Right lobe of liver (tissue), 6 donors: ENCODE measurements around the gene ANTXR1. TPM values are rescaled to one million over a fixed set of nuclear protein-coding genes. Genes with fewer than 3 reads are reported as not detected.

ENCODE experiments used
- ATAC-seq, 4 donors: fragments of 200-7000 bp; cut with Tn5 transposase; one replicate each; pipeline ENCODE4 v1.9.1; 2020; ENCODE audit warnings: mild to moderate bottlenecking in 4 of 4, moderate library complexity in 4 of 4
- DNase-seq, 3 donors: peaks; one replicate each; pipeline ENCODE4 v3.0.0-alpha.2; 2020
- H3K27ac ChIP-seq, 3 donors: fragments of 200-600 bp; one replicate each; pipeline ENCODE4 v1.8.0; 2022
- H3K27me3 ChIP-seq, 2 donors: fragments of 200-600 bp; one replicate each; pipeline ENCODE4 v1.8.0; 2022
- H3K36me3 ChIP-seq, 4 donors: fragments of 200-600 bp; sonication (generic) in 1 of 4; one replicate each; pipeline versions ENCODE4 v1.5.1 to v1.8.0; 2017 to 2022; ENCODE audit warnings: control low read depth in 1 of 4
- H3K4me1 ChIP-seq, 4 donors: fragments of 200-600 bp; sonication (generic) in 1 of 4; one replicate each; pipeline versions ENCODE4 v1.5.1 to v1.8.0; 2017 to 2022; ENCODE audit warnings: control low read depth in 1 of 4
- H3K4me3 ChIP-seq, 3 donors: fragments of 200-600 bp; one replicate each; pipeline ENCODE4 v1.8.0; 2022
- H3K9me3 ChIP-seq, 4 donors: fragments of 200-600 bp; sonication (generic) in 1 of 4; one replicate each; pipeline versions ENCODE4 v1.5.1 to v1.8.0; 2017 to 2022; ENCODE audit warnings: control low read depth in 1 of 4
- CTCF ChIP-seq, 4 donors: fragments of 200-600 bp in 3 of 4; fragments of 450-650 bp in 1 of 4; IDR thresholded peaks; one replicate each; pipeline versions ENCODE4 v1.5.1 to v1.8.0; 2016 to 2022; ENCODE audit warnings: antibody characterized with exemption in 4 of 4, mild to moderate bottlenecking in 2 of 4
- POLR2A ChIP-seq: fragments of 450-650 bp; IDR thresholded peaks from one replicate; pipeline ENCODE4 v1.6.1; 2017; ENCODE audit warnings: antibody characterized with exemption, mild to moderate bottlenecking
- whole genome bisulfite sequencing: methylation state at CpG from one replicate; pipeline ENCODE4 v1.1.6; 2018; ENCODE audit warnings: low coverage, low lambda C conversion rate; ENCODE audit not compliant: insufficient coverage; ENCODE audit errors: missing lambda C conversion rate; 5-methylcytosine and 5-hydroxymethylcytosine counted together
- intact Hi-C, 2 donors: fragments of 100-400 bp; cut with DNase I; formaldehyde crosslinking; loops; one replicate each; pipeline versions ENCODE4 v1.11.2 to v1.14.1; 2022
- total RNA-seq, 6 experiments: library from RNA; depleted of rRNA in 2 of 6; stranded (reverse); fragments of >200 nt in 2 of 6; fragmentation: NEBNext Ultra II Directional in 3 of 6; extraction: Animal tissue kit (Norgen Biotek cat#: 25700) in 3 of 6; gene quantifications; one replicate each; pipeline versions ENCODE4 v1.1.0 to v1.2.4, GENCODE V29; 2016 to 2023
- donor health status: DM: no; HTN: yes; CAD: no.
- donor health status: DM: no; HTN: no; CAD: no.
- donor health status: DM: no; HTN: no; CAD: no.
- donor health status: DM: no; HTN: yes; CAD: no.
- donor health status: DM: no; HTN: yes; CAD: no.

ANTXR1 gene
- total RNA-seq, 6 experiments from 2014 or later, result 1.1 to 4.1 (median 2.9) TPM

DNA sequence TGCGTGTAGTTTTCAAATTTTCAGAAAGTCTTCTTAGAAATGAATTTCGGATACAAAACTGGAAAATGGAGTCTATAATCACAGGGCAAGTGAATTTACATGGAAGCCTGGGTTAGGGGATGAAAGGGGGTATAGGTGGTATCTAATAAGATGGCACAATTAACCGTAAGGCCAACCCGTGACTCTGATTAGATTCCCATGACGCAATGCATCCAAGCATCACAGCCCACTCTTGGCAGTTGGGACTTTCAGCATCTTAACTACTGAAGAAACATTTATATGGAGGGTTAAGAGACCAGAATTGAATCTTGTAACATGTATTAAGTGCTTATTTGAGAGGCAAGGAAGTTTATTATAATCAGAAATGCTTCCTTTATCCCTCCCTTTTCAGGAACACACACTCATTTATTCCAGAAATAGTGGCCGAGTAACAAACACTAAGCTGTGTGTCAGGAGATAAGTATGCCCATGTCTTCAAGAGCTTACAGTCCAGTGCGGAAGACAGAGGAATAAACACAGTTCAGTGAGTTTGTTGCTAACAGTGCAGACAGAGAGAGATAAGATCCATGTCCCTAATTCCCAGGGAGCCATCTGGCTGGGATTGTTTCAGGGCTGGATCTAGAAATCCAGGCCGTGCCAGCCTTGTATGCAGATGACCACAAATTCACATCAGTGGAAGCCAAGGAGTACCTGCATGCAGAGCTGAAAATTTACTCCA is 151.2 kb downstream of the ANTXR1 start:
- 77% methylated on average over 8 of the region's 8 CpGs for WGBS
- H3K36me3 ChIP-seq, result no peaks in the 10 kb centered on the region
- TF ChIP-seq POLR2A (no peak), CTCF (IDR thresholded peaks at IDR 0.05) (no peak)
- no peak for DNase-seq
- H3K4me1 ChIP-seq, result peaks cover 0 to 14% (median 0%) of the 10 kb centered on the region in 4 donors
- H3K4me3 ChIP-seq, result no peak overlapping the region
- ATAC-seq, result no peak
- no peaks in the 10 kb centered on the region for H3K9me3 ChIP-seq
- no peaks in the 10 kb centered on the region for H3K27me3 ChIP-seq
- H3K27ac ChIP-seq, result peak overlapping the region in 1 of 3 donors; percentile 33
- intact Hi-C loops, result no loop called here

- DNase-seq (no peak), ATAC-seq (no peak)
- Histone ChIP-seq H3K27me3 (no peaks in the 10 kb centered on the region), H3K4me1 (peaks cover 0 to 14% (median 0%) of the 10 kb centered on the region in 4 donors), H3K36me3 (no peaks in the 10 kb centered on the region), H3K9me3 (no peaks in the 10 kb centered on the region), H3K27ac (no peak overlapping the region), H3K4me3 (no peak overlapping the region)
- intact Hi-C loops, result no loop called here
- 57% methylated on average over 10 of the region's 10 CpGs for WGBS
- TF ChIP-seq POLR2A (no peak), CTCF (IDR thresholded peaks at IDR 0.05) (no peak)
These were observed 152.3 kb downstream of the ANTXR1 start for GRCh38 chr2:69165091-69165880.

GRCh38 chr2:69166465-69166811 is 153.5 kb downstream of the ANTXR1 start:
- H3K4me1 ChIP-seq, result peaks cover 0 to 14% (median 0%) of the 10 kb centered on the region in 4 donors
- no peak overlapping the region for H3K27ac ChIP-seq
- ATAC-seq (no peak), DNase-seq (no peak)
- H3K4me3 ChIP-seq, result no peak overlapping the region
- H3K36me3 ChIP-seq, result no peaks in the 10 kb centered on the region
- H3K9me3 ChIP-seq, result no peaks in the 10 kb centered on the region
- TF ChIP-seq POLR2A (no peak), CTCF (IDR thresholded peaks at IDR 0.05) (no peak)
- WGBS, result 81% methylated on average over 2 of the region's 2 CpGs
- intact Hi-C loops, result no loop called here
- H3K27me3 ChIP-seq, result no peaks in the 10 kb centered on the region

DNA sequence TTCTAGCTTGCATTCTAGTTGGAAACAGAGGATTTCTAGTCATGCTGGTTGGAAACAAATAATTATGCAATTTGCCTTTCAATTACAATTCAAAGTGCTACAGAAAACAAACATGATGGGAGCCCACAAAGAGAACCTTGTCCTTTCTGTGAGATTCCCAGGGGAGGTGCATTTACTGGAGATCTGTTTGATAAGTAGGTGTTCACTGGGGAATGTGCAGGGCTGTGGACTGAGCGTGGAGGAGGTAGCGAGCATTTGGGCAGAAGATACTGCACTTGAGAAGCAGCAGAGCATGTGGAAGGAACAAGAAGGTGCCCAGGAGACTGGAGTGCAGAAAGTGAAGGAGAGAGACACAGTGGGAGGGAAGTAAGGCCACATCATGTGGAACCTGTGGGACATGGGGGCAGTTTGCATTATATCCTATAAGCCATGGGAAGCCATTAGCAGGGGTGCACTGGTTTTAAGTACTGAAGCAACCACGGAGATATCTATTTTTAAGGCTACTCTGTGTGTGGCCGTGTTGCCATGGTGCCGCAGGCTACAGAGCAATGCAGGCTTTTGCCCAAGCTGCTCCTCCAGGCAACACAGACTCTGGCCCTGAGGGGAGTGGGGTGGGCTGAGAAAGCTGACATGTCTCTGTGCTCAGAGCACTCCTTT is 154.0 kb downstream of the ANTXR1 start:
- ATAC-seq (peak; percentile 57 to 84 (median 68)), DNase-seq (no peak)
- H3K9me3 ChIP-seq, result no peaks in the 10 kb centered on the region
- no peak for TF ChIP-seq POLR2A
- TF ChIP-seq CTCF (IDR thresholded peaks at IDR 0.05), result no peak
- no peaks in the 10 kb centered on the region for H3K36me3 ChIP-seq
- no peak overlapping the region for H3K4me3 ChIP-seq
- peaks cover 0 to 14% (median 0%) of the 10 kb centered on the region in 4 donors for H3K4me1 ChIP-seq
- WGBS, result 46% methylated on average over 2 of the region's 5 CpGs
- intact Hi-C loops, result no loop called here
- no peaks in the 10 kb centered on the region for H3K27me3 ChIP-seq
- H3K27ac ChIP-seq, result no peak overlapping the region
